GM21737 (cell line): ENCODE results near the gene MAML2.
"Not testable (repeated sequence)": the region's sequence is repeated elsewhere in the genome, so short reads cannot be mapped to it uniquely, and the experiment has no call there.

ENCODE experiments used
- ATAC-seq: cut with Tn5 transposase; IDR thresholded peaks from one replicate; pipeline ENCODE4 v1.9.1; 2021; ENCODE audit warnings: mild to moderate bottlenecking, moderate library complexity; ENCODE audit not compliant: unreplicated experiment

MAML2 gene

GRCh38 chr11:96293598-96294021, 49.4 kb downstream of the MAML2 start:
- peak; percentile 82 for ATAC-seq

GRCh38 chr11:96293109-96293508, 49.9 kb downstream of the MAML2 start:
- no peak for ATAC-seq

DNA sequence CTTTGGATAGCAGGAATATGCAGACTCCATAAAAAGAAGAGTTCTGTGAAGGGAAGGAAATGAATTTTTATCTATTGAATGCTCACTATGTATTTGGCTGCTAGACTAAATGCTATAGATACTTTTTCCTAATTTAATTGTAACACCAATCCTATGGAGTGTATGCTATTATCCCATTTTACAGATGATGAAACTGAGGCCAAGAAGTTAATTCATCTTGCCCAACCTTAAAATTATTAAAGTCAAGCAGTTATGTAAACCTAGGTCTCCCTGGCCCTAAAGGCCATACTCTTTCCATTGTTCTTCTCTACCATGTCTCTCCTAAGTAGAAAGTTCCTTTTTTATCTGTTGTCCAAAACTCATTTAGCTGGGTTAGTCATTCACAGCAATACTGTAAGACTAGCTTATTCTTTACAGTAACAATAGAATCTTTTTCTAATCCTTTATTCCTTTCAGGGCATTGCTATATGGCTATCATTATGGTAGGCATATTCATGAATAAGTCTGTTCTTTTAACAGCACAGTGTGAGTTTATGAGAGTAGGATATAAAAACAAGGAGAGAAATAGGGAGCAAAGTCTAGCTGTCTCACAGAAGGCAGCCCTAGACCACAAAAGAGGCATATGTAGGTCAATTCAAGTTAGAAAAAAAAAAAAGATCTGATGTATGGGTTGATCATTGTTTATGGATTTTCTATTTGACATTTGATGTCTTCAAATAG, 50.5 kb downstream of the MAML2 start:
- ATAC-seq, result no peak

- no peak for ATAC-seq
These were observed 52.4 kb downstream of the MAML2 start for GRCh38 chr11:96290631-96291030.

DNA sequence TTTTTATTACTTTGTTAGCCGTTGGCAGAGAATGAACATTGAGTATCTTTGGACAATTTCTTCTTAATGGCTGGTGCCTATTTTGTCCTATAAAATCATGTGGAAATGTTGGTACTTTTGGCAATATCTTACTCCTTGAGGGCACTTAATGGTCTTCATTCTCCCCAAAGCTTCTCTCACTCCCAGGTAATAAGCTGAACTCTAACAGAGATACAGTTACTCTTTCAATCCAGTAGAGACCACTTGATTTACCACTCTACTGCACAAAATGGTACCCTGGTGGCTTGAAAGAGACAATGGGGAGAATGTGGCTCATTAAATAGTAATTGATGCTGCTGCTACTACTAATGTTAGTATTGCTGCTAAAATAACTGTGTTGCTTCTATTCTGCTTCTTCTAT, 53.0 kb downstream of the MAML2 start:
- ATAC-seq, result no peak

GRCh38 chr11:96288915-96289314, 54.1 kb downstream of the MAML2 start:
- no peak for ATAC-seq

GRCh38 chr11:96287822-96288439, 55.1 kb downstream of the MAML2 start:
- no peak for ATAC-seq

DNA sequence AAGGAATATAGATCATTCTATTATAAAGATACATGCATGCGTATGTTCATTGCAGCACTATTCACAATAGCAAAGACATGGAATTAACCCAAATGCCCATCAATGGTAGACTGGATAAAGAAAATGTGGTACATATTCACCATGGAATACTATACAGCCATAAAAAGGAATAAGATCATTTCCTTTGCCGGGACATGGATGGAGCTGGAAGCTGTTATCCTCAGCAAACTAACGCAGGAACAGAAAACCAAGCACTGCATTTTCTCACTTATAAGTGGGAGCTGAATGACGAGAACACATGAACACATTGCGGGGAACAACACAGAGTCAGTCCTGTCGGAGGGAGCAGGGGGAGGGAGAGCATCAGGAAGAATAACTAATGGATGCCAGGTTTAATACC, 57.0 kb downstream of the MAML2 start:
- not testable (repeated sequence) for ATAC-seq

- ATAC-seq, result no peak
These were observed 58.1 kb downstream of the MAML2 start for GRCh38 chr11:96284917-96285316.

DNA sequence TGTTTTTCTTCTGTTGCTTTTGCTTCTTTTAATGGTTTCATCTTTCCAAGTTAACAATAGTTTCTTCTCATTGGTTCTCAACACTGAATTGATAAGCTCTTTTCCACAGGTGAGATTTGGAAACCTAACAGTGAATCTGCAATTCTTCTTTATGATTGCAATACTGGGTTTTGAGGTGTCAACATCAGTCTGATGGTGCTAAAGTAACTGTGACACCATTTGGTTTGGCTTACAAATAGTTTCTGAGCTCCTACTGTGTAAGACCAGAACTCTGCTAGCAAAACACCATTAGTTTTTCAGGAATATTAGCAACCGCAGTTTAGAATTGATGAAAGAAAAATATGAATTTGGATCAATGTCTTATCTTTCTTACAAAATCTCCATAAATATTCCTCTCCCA, 58.6 kb downstream of the MAML2 start:
- ATAC-seq, result no peak

GRCh38 chr11:96282625-96283220, 60.3 kb downstream of the MAML2 start:
- ATAC-seq, result no peak

GRCh38 chr11:96280444-96280843, 62.6 kb downstream of the MAML2 start:
- no peak for ATAC-seq

GRCh38 chr11:96279896-96280290, 63.1 kb downstream of the MAML2 start:
- no peak for ATAC-seq

- ATAC-seq, result no peak
These were observed 63.7 kb downstream of the MAML2 start for GRCh38 chr11:96279018-96279895.

GRCh38 chr11:96278039-96278897, 64.7 kb downstream of the MAML2 start:
- ATAC-seq, result no peak

GRCh38 chr11:96277696-96278038, 65.3 kb downstream of the MAML2 start:
- no peak for ATAC-seq

DNA sequence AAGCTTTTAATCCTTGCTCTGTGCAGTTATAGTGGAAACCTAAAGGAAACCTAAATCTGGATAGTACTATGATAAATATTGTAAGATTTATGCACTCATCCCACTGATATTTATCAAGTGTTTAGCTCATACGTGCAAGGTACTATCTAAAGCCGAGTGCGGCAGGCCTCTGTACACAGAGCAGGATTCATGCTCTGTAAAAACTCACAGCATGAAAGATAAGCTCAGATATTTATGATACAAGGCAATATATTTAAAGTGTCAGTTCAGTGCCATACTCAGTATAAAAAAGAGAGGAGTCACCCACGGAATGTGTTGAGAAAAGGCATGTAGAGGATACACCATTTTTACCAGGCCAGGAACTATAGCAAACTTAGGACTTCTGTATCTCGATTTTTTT, 66.2 kb downstream of the MAML2 start:
- no peak for ATAC-seq

DNA sequence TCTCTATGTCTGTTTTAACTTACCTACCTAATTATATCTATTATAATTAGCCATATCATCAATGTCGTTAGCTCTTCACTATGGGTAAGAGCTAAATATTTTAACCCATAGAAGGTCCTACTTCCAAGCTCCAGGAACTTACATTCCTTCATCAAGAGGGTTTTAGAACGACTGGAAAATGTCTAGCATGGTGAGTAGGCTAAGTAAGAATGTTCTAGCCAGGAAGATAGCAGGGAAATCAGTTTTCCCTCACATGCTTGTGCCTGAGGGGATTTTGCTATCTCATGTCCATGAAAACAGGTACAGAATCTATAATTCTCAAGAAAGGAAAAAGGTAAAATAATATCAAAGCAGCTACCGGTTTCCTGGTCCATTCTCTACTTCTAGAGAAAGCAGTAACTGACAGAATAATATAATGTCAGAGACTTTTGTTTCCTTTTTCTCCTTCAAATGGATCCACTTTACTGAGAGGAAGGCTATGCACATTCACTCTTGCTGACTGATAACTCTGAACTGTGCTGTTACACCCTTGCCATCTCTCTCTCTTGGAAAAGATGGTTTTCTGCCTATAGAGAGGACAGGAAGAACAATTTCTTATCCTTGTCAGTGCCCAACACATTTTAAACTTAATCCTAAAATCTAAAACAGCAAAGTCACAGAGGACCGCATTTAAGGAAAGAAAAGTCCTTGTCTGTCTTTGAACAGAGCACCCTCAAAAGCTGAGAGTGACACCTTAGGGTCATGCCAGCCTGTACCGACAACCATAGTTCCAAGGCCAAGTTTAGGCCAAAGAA, 67.0 kb downstream of the MAML2 start:
- ATAC-seq, result no peak

DNA sequence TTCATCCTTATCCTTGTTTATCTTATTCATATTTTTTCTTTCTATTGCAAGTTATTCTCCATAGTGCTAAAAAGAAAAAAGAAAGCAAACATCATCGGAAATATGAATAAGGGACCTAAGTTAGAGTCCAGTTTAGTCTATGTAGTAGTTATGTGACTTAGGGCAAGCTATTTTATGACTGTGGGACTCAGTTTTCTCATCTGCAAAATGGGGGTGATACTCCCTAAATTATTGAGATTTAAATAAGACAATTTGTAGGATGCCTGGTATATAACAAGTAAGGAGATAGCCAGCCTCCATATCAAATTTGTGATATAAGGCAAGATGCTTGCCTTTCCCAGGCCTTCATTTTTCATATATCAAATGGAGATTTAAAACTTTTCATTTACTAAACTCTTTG, 69.5 kb downstream of the MAML2 start:
- ATAC-seq, result no peak
